Activated T-cell treated with anti-CD3 and anti-CD28 coated beads, Interleukin-2, amount 50 U/mL, for 72 hours (primary cell): ENCODE measurements around the gene FMN2. TPM values are rescaled to one million over a fixed set of nuclear protein-coding genes. Genes with fewer than 3 reads are reported as not detected.

Source experiments
- ATAC-seq, 2 donors: fragments of 150-1000 bp; cut with Tn5 transposase; replicated peaks in 1 of 2; 2 replicates each; pipeline ENCODE4 v1.10.0; 2021; ENCODE audit warnings: moderate library complexity in 2 of 2, mild to moderate bottlenecking in 1 of 2
- DNase-seq, 2 donors: peaks; one replicate each; pipeline ENCODE4 v3.0.0; 2021 to 2022; ENCODE audit warnings: mixed read lengths in 1 of 2
- H3K27ac Mint-ChIP-seq: one replicate; pipeline ENCODE4 v1.8.0; 2022; ENCODE audit warnings: mild to moderate bottlenecking, moderate library complexity, mixed read lengths
- H3K27me3 Mint-ChIP-seq: one replicate; pipeline ENCODE4 v1.8.0; 2022; ENCODE audit warnings: low read depth, mixed read lengths
- H3K36me3 Mint-ChIP-seq, 2 donors: one replicate each; pipeline ENCODE4 v1.8.0; 2022; ENCODE audit warnings: mixed read lengths in 2 of 2, mild to moderate bottlenecking in 1 of 2; ENCODE audit not compliant: insufficient read depth in 2 of 2
- H3K4me1 Mint-ChIP-seq: one replicate; pipeline ENCODE4 v1.8.0; 2022; ENCODE audit warnings: low read depth, mixed read lengths
- H3K4me3 Mint-ChIP-seq, 2 donors: one replicate each; pipeline ENCODE4 v1.8.0; 2022; ENCODE audit warnings: mild to moderate bottlenecking in 2 of 2, mixed read lengths in 2 of 2, moderate library complexity in 2 of 2
- H3K9me3 Mint-ChIP-seq, 2 donors: one replicate each; pipeline ENCODE4 v1.8.0; 2022; ENCODE audit warnings: mixed read lengths in 2 of 2
- total RNA-seq, 2 donors: library from RNA; stranded (reverse); gene quantifications; one replicate each; pipeline ENCODE4 v1.2.3, GENCODE V29; 2022

The FMN2 gene
- total RNA-seq, 2 donors from 2014 or later = not detected

DNA sequence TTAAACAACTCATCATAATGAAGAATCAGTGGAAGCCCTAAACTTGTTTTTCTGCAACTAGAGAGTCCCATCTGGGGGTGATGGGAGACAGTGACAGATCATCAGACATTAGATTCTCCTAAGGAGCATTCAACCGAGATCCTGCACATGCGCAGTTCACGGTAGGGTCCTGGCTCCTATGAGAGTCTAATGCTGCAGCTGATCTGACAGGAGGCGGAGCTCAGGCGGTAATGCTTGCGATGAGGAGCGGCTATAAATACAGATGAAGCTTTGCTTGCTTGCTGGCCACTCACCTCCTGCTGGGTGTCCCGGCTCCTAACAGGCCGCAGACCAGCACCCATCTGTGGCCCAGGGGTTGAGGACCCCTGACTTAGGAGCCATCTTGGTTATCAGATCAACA lies 247.2 kb downstream of the FMN2 start:
- Mint-ChIP-seq H3K9me3 (peaks cover 0 to 1% of the 10 kb centered on the region in 2 donors), H3K4me3 (no peak overlapping the region), H3K36me3 (no peaks in the 10 kb centered on the region), H3K27ac (no peak overlapping the region), H3K27me3 (no peaks in the 10 kb centered on the region), H3K4me1 (no peaks in the 10 kb centered on the region)
- no peak for ATAC-seq
- no peak for DNase-seq

DNA sequence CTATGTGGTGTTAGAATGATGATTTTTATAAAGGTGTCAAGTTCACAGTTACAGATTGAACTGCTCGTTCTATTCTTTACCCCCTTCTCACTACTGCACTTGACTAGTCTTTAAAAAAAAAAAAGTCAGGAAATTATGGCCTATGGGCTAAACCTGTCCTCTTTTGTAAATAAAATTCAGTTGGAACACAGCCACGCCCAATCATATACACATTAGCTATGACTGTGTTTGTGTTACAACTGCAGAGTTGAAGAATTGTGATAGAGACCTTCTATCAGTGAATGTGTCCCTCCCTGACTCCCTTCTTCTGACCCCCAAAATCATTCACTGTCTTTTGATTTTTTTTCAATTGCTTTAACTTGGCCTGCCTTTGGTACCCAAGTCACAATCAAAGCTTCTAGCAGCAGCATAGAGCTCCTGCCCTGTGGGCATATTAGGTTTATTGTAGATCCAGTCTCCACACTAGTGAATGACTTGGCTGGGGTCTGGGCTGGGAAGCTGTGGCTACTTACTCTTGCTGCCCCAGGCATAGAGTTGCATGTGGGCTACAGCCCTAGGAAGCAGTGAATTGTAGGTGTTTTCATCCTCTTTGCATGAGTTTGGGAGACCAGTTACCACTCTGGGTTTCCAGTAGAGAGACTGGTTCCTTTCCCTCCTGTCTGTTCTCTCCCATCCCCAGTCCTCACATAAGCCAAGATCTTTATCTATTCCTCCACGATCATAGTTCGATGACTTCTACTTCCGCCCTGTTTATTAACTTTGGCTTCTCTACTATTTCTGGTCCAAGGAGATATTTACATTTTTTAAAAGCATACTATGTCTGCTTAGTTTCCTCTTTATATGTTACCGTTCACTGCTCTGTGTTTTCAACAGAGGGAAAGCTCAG lies 249.9 kb downstream of the FMN2 start:
- H3K4me1 Mint-ChIP-seq = no peaks in the 10 kb centered on the region
- no peaks in the 10 kb centered on the region for H3K36me3 Mint-ChIP-seq
- no peaks in the 10 kb centered on the region for H3K27me3 Mint-ChIP-seq
- DNase-seq = no peak
- no peak for ATAC-seq
- H3K4me3 Mint-ChIP-seq = no peak overlapping the region
- no peak overlapping the region for H3K27ac Mint-ChIP-seq
- peaks cover 0 to 1% of the 10 kb centered on the region in 2 donors for H3K9me3 Mint-ChIP-seq

DNA sequence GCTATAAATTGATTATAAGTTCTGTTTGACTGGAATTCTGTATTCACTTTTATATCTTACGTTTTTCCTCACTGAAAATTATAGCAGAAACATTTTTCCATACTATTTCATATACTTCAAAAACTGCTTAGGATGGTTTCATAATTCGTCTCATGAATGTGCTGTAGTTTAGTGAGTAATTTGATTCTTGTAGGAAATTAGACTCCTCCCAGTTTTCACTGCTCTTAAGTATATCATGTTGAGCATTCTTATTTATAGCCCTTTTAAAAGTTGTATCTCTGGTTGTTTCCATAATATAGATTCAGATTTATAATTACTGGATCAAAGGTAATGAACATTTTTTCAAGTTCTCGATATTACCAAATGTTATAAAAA lies 250.6 kb downstream of the FMN2 start:
- Mint-ChIP-seq H3K27ac (no peak overlapping the region), H3K36me3 (no peaks in the 10 kb centered on the region), H3K9me3 (peaks cover 0 to 1% of the 10 kb centered on the region in 2 donors), H3K4me3 (no peak overlapping the region), H3K27me3 (no peaks in the 10 kb centered on the region), H3K4me1 (no peaks in the 10 kb centered on the region)
- DNase-seq (no peak), ATAC-seq (no peak)

DNA sequence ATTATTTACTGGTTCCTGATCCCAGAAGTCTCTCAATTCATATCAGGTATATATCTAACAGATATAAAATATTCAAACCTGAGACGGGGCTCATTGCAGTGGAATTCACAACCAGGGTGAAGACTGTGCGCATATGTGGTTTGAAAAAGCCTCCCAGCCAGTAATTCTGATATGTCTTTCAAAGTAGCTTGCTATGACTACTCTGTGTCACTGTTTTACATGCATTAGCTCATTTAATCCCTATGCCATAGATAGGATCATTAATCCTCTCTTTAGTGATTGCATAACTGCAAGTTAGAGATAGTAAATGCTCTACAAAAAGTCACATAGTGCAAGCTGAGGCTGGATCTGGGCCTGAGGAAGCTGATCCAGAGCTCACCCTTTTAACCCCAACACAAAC lies 251.4 kb downstream of the FMN2 start:
- no peaks in the 10 kb centered on the region for H3K36me3 Mint-ChIP-seq
- peaks cover 0 to 5% of the 10 kb centered on the region in 2 donors for H3K9me3 Mint-ChIP-seq
- H3K27me3 Mint-ChIP-seq = no peaks in the 10 kb centered on the region
- DNase-seq = no peak
- no peak overlapping the region for H3K4me3 Mint-ChIP-seq
- ATAC-seq = no peak
- H3K27ac Mint-ChIP-seq = no peak overlapping the region
- no peaks in the 10 kb centered on the region for H3K4me1 Mint-ChIP-seq

DNA sequence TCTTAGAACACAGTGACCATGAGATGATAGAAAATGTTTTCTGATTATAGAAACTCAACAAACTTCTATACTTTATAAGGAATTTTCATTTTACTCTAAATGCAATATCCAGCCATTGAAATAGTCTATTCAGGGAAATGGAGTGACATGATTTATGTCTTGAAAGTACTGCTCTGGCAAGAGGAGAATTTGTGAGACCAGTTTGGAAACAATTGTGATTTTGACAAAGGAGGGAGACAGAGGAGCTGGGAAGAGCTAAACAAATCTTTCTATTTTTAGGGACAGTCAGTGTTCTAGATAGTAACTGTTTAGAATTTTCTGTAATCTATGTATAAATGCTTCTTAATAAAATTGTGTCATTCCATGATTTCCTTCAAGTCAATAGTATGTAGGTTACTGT lies 252.3 kb downstream of the FMN2 start:
- DNase-seq (no peak), ATAC-seq (no peak)
- peaks cover 1 to 2% of the 10 kb centered on the region in 2 donors for H3K36me3 Mint-ChIP-seq
- no peak overlapping the region for H3K27ac Mint-ChIP-seq
- peaks cover 0 to 5% of the 10 kb centered on the region in 2 donors for H3K9me3 Mint-ChIP-seq
- no peak overlapping the region for H3K4me3 Mint-ChIP-seq
- H3K4me1 Mint-ChIP-seq = no peaks in the 10 kb centered on the region
- H3K27me3 Mint-ChIP-seq = no peaks in the 10 kb centered on the region

DNA sequence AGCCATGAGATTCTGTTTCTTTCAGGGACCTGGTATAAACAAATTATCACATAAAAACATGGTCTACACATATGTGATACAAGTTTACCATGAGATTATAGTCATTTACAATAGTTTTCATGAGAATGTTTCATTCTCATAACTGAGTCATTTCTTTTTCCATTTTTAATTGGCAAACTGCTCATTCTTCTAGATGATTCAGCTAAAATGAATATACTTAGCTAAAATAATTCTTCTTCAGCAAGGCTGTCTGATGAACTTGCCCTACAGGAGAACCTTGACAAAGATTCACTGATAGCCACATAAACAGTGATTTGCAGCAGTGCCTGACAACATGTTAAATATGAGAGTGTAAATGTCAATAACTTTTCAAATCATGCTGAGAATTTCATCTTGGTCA lies 253.2 kb downstream of the FMN2 start:
- Mint-ChIP-seq H3K36me3 (peaks cover 1 to 2% of the 10 kb centered on the region in 2 donors), H3K9me3 (peaks cover 0 to 5% of the 10 kb centered on the region in 2 donors), H3K4me1 (no peaks in the 10 kb centered on the region), H3K27me3 (no peaks in the 10 kb centered on the region), H3K27ac (no peak overlapping the region), H3K4me3 (no peak overlapping the region)
- DNase-seq (no peak), ATAC-seq (no peak)

DNA sequence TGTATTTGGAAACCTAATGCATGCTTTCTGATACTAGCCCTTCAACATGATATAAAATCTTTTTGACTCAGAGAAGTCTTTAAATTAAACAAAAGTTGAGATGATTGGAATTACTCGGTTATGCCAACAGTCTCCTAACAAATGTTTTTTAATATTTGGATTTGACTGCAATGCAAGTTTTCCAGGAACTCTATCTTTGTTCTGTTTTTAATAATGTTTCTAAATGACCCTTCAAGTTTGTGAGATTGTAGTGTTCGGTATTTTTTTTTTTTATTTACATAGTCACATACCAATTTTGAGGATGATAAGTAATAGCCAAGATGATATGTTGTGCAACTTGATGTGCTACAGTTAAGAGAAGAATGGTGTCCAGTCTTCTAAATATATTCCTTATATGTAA lies 258.0 kb downstream of the FMN2 start:
- Mint-ChIP-seq H3K27me3 (no peaks in the 10 kb centered on the region), H3K4me1 (no peaks in the 10 kb centered on the region), H3K4me3 (no peak overlapping the region), H3K27ac (no peak overlapping the region), H3K9me3 (peaks cover 4 to 10% of the 10 kb centered on the region in 2 donors), H3K36me3 (peaks cover 1 to 2% of the 10 kb centered on the region in 2 donors)
- ATAC-seq (no peak), DNase-seq (no peak)

DNA sequence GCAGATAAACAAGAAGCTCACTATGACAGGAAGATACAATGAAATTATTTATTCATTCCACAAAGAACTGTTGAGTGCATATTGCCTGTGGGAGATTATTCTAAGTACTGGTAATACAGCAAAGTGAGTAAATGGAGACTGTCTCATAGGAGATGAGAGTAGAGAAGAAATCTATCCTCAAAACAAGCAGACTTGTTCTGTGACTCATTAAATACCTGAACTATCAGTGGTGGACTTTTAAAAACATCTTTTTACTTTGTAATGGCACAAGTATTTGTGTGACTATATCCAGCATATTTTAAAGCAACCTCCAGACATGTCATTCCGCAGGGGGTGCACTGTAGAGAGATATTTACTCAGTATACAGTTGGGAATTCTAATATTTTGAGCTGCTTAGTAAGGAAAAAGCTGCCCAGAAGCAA lies 259.2 kb downstream of the FMN2 start:
- peaks cover 4 to 10% of the 10 kb centered on the region in 2 donors for H3K9me3 Mint-ChIP-seq
- no peak overlapping the region for H3K4me3 Mint-ChIP-seq
- H3K27ac Mint-ChIP-seq = no peak overlapping the region
- no peaks in the 10 kb centered on the region for H3K27me3 Mint-ChIP-seq
- no peak for ATAC-seq
- H3K4me1 Mint-ChIP-seq = no peaks in the 10 kb centered on the region
- no peak for DNase-seq
- H3K36me3 Mint-ChIP-seq = peaks cover 1 to 2% of the 10 kb centered on the region in 2 donors

DNA sequence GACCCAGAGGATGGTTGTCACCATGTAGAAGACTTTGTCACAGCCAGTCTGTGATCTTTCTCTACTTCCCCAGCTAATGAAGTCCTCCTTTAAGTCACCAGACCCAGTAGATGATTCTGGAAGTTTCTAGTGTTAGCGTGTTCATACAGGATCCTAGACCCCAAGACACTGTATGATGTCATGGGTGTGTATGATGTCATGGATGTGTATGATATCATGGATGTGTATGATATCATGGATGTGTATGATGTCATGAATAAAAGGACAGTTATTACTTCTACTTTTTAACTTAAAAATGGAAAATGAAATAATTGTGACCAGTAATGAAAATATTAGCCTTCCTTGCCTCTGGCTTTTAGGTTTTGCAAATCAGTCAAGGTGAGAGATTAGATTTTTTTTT lies 260.0 kb downstream of the FMN2 start:
- Mint-ChIP-seq H3K9me3 (peaks cover 4 to 10% of the 10 kb centered on the region in 2 donors), H3K27ac (no peak overlapping the region), H3K4me3 (no peak overlapping the region), H3K4me1 (no peaks in the 10 kb centered on the region), H3K27me3 (no peaks in the 10 kb centered on the region), H3K36me3 (peaks cover 1 to 2% of the 10 kb centered on the region in 2 donors)
- DNase-seq = no peak
- no peak for ATAC-seq

DNA sequence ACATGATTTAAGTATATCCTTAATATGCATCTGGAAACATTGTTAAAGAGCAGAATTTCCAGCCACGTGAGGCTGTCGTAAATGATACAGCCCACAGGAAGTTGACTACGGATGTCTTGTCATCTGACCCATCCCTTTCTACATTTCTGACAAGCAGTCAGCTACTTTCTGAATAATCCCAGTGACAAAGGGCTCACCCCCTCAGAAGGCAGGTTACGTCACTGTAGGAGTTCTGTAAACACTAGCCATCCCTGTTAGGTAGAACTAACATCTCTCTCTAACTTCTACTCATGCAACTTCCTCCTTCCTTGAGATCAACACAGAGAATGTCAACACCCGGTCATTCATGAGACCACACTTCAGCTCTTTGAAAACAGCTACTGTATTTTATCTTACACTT lies 261.1 kb downstream of the FMN2 start:
- Mint-ChIP-seq H3K27ac (no peak overlapping the region), H3K36me3 (peaks cover 1 to 2% of the 10 kb centered on the region in 2 donors), H3K4me3 (no peak overlapping the region), H3K27me3 (no peaks in the 10 kb centered on the region), H3K9me3 (peaks cover 4 to 7% of the 10 kb centered on the region in 2 donors), H3K4me1 (no peaks in the 10 kb centered on the region)
- no peak for DNase-seq
- ATAC-seq = no peak

DNA sequence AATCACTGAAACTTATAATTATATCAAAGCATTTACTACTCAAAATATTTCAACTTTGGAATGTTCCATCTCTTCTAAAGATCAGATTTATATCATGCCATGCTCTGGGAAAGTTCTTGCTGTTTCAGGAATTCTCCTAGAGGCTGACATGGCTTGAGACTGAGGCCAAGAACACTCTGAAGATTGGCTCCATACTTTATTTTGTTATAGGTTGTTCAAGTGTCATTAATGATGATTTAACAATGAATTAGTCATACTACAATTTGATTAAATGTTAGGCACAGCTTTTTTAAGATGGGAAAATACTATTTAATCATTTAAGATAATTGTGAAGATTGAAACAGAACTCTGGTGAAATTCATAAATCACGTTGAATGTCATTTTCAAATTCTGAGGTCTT lies 264.9 kb downstream of the FMN2 start:
- H3K36me3 Mint-ChIP-seq = peaks cover 0 to 1% of the 10 kb centered on the region in 2 donors
- no peaks in the 10 kb centered on the region for H3K4me1 Mint-ChIP-seq
- ATAC-seq = no peak
- peaks cover 4 to 17% of the 10 kb centered on the region in 2 donors for H3K9me3 Mint-ChIP-seq
- no peak for DNase-seq
- no peak overlapping the region for H3K27ac Mint-ChIP-seq
- H3K27me3 Mint-ChIP-seq = no peaks in the 10 kb centered on the region
- no peak overlapping the region for H3K4me3 Mint-ChIP-seq

DNA sequence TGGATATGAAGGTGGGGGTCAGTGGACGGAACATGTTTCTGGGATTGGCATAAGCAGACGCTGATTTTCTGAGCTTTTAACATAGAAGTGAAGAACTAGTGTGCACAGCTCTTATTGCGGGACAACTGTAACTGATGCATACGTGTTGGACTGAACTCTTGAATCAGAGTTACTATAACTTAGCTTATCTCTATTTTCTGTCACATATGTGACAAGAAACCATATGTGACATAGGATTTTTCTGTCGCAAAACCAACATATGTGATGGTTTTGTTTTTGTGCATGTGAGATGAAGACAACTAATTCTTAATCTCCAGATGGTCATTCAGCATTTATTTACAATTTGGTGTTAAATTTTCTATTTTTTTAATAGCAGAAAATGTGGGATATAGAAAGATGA lies 270.4 kb downstream of the FMN2 start:
- Mint-ChIP-seq H3K4me1 (no peaks in the 10 kb centered on the region), H3K9me3 (peaks cover 0 to 11% of the 10 kb centered on the region in 2 donors), H3K27me3 (no peaks in the 10 kb centered on the region), H3K27ac (no peak overlapping the region), H3K36me3 (peaks cover 0 to 1% of the 10 kb centered on the region in 2 donors), H3K4me3 (no peak overlapping the region)
- no peak for ATAC-seq
- DNase-seq = no peak

DNA sequence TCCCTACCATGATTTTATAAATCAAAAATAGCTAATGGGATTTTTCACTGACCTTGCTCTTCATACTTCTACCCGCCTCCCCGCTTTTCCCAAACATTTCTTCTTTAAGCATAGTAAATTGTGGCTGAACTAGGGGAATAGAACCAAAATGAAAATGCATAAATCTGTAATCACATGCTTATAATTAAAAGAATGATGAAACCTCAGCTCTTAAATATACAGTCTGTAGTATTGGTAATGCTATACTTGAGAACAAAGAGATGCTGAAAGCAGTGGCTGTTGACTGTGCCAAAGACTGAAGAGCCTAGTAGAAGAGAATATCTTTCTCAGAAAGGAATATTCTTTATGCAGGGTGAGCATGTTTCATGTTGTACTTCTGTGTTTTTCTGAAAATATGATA lies 271.1 kb downstream of the FMN2 start:
- DNase-seq = no peak
- Mint-ChIP-seq H3K4me1 (no peaks in the 10 kb centered on the region), H3K36me3 (peaks cover 0 to 1% of the 10 kb centered on the region in 2 donors), H3K27me3 (no peaks in the 10 kb centered on the region), H3K9me3 (peaks cover 0 to 12% of the 10 kb centered on the region in 2 donors), H3K4me3 (no peak overlapping the region), H3K27ac (no peak overlapping the region)
- no peak for ATAC-seq

DNA sequence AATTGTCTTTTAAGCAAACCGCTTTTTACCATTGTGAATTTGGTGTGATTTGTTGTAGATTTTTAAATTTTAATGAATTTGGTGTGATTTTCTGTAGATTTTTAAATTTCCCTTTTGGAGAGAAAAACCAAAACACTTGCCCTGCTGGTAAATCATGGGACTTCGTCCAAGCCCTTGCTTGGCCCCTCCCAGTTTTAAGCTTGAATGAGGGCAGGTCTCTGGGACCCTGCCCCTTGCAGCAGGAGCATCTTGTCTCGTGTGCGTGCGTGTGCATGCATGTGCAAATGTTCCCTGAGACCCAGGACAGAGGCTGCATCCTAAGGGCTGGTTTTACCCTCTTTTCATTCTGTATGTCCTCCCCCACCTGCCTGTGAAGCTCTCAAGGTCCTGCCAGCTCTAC lies 271.6 kb downstream of the FMN2 start:
- DNase-seq (no peak), ATAC-seq (no peak)
- Mint-ChIP-seq H3K4me1 (no peaks in the 10 kb centered on the region), H3K36me3 (peaks cover 0 to 1% of the 10 kb centered on the region in 2 donors), H3K4me3 (no peak overlapping the region), H3K27ac (no peak overlapping the region), H3K9me3 (peaks cover 0 to 13% of the 10 kb centered on the region in 2 donors), H3K27me3 (no peaks in the 10 kb centered on the region)
